Fibroblast of skin of scalp (primary cell): Measurements from ENCODE around the gene ADIPOR2.

Experiments used
- DNase-seq: peaks from one replicate; pipeline ENCODE4 v3.0.0-alpha.2; 2013

The ADIPOR2 gene

DNA sequence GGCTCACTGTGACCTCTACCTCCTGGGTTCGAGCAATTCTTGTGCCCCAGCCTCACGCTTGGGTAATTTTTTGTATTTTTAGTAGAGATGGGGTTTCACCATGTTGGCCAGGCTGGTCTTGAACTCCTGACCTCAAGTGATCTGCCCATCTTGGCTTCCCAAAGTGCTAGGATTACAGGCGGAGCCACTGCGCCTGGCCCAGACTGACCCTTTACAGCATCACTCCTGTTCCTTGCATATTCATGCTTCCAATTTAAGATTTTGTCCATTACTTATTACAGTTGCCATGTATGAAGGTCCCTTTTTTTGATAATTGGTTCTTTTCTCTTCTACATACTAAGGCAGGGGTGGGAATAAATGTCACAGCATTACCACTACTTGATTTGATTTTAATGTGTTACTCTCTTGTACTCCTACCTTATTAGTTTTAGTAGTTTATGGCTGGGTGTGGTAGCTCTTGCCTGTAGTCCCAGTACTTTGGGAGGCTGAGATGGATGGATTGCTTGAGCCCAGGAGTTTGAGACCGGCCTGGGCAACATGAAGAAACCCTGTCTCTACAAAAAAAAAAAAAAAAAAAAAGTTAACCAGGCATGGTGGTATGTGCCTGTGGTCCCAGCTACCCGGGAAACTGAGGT is 46.9 kb downstream of the ADIPOR2 start:
- no peak for DNase-seq

DNA sequence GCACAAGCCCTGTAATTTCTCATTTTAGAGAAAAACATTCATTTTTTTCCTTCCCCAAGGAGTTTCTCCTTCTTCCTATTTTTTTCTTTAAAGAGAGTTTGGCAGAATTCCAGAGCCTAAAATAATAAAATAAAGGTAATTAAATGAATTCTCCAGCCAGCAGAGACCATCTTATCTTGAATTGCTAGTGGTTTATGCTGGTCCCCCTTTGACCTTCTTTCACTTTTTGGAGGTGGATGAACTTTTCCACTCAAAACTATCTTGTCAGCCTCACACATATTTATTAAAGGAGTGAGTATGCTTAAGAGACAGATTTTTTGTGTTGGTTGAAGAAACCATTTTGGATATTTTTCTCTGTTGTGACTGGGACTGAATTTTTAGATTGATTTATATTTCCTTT is 47.6 kb downstream of the ADIPOR2 start:
- no peak for DNase-seq

DNA sequence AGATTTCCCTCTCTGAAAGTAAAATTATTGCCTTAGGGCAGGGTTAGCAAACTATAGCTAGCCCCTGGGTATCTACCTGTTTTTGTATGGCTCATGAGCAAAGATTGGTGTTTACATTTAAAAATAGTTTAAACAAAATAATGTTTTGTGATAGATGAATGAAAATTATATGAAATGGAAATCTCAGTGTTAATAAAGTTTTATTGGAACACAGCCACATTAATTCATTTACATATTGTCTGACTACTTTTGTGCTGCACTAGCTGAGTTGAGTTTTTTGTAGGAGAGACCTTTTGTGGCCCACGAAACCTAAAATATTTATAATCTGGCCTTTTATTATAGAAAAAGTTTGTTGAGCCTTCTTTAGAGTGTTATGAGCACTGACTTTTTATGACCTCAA is 48.5 kb downstream of the ADIPOR2 start:
- DNase-seq: no peak

DNA sequence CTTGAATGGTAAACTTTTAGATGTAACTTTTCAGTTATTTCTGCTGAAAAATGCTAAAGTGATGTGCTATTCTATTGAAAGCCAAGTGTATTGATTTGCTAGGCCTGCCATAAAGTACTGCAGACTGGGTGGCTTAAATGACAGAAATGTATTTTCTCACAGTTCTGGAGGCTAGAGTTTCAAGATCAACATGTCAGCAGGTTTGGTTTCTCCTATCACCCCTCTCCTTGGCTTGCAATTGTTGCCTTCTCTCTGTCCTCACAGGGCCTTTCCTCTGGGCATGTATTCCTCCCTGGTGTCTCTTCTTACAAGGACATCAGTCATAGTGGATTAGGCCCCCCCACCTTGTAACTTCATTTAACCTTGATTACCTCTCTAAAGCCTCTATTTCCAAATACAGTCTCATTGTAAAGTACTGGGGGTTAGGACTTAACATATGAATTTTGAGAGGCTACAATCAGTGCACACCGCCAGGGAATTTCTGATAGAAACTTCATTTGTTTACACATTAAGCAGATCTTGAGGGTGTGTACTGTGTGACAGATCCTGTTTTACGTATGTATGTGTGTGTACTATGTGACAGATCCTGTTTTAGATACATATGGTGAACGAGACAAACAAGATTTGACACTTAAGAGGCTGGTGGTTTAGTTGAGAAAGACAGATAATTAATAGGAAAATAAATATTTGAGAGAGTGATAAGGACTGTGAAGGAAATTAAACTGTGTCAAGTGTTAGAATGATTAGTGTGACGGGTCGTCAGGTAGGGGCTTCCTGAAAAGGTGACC is 49.5 kb downstream of the ADIPOR2 start:
- DNase-seq: no peak

DNA sequence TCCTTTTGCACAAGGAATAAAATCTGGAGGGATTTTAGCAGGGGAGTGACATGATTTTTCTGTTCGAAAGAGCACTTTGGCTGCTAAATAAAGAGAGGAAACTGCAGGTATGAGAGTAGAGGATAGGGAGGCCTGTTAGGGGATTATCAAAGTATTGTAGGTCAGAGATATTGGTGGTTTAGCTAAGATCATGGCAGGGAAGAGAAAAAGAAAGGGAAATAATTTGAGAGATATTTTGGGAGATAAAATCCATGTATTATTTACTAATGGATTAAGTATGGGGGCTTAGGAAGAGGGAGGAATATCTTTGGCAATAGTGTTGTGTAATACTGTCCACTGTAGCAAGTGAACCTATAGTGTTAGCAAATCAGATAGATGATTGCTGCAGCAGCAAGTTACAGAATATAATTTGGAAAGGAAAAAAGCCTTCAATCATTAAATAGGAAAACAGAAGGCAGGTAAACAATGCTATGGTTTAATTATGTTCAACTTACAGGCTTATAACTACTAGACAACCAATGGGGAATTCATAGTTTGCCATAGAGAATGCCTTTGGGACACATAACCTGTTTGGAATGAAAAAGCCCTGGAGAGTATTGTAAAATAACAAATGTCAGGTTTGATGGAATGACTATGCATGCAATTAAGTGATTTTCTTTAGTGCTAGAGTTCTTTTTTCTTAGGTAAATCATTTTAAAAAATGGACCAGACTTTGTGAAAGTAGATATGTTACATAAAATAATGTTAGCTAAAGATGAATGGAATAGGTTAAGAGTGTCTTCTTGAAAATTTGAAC is 50.5 kb downstream of the ADIPOR2 start:
- no peak for DNase-seq

DNA sequence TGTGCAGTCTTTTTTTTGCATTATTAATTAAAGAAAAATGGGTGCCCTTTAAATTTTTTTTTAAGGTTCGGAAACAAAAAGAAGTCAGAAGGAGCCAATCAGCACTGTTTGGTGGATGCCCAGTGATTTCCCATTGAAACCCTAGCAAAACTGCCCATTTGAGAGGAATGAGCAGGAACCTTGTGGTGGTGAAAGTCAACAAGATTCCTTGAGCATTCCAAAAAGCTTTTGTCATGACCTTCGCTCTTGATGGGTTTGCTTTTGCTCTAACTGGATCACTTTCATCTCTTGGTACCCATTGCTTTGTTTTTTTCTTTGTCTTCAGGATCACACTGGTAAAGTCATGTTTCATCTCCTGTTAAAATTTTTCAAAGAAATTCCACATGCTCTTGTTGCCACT is 54.1 kb downstream of the ADIPOR2 start:
- peak; percentile 14 for DNase-seq

DNA sequence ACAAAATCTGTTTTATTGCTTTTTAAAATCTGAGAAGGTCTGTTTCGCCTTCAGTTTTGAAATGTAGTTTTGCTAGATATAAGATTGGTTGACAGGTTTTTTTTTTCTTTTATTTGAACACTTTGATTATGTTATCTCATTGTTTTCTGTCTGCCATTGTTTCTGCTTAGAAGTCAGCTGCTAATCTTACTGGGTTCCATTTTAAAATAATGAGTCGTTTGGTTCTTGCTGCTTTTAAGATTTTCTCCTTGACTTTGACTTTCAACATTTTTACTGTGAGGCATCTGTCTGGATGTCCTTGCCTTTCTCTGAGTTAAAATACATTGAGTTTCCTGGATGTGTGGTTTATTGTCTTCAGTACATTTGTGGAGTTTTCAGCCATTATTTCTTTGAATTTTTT is 56.7 kb downstream of the ADIPOR2 start:
- DNase-seq: no peak

DNA sequence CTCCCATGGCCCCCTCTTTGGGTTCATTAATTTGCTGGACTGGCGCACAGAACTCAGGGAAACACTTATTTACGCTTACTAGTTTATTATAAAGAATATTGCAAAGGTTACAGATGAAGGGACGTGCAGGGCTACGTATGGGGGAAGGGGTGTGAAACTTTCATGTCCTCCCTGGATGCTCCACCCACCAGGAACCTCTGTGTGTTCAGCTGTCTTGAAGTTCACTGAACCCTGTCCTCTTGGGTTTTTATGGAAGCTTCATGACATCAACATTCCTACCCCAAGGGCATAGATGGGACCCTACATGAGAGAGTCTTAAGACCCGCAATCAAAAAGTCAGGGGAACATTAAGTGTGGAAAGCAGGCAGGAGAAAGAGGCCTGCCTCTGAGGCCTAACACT is 58.1 kb downstream of the ADIPOR2 start:
- DNase-seq: no peak

DNA sequence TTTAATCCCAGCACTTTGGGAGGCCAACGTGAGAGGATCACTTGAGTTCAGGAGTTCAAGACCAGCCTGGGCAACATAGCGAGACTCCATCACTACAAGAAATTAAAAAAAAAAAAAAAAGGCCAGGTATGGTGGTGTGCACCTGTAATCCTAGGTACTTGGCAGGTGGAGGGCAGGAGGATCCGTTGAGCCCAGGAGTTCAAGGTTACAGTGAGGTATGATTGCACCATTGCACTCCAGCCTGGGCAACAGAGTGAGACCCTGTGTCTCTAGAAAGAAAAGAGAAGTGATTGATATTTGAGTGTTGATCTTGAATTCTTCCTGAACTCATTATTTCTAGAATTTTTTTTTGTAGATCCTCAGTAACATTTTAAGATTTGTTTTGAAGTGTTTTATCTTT is 59.4 kb downstream of the ADIPOR2 start:
- no peak for DNase-seq

DNA sequence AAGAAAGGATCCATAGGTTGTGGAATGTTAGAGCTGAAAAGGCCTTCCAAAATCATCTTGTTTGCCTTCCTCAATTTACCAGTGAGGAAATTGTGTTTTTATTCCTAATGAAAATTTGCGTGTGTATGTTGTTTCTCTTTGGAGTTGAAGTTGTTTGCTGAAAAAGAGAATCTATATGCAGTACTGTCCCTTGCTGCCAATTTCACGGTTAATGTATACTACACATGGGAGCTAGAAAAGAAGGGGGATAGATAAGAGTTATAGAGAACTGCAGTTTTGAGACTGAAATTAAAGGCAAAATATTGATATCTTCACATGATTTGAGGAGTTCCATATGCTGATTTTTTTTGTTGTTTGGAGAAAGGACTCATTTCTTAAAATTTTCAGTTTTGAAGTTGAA is 67.5 kb downstream of the ADIPOR2 start:
- DNase-seq: no peak

DNA sequence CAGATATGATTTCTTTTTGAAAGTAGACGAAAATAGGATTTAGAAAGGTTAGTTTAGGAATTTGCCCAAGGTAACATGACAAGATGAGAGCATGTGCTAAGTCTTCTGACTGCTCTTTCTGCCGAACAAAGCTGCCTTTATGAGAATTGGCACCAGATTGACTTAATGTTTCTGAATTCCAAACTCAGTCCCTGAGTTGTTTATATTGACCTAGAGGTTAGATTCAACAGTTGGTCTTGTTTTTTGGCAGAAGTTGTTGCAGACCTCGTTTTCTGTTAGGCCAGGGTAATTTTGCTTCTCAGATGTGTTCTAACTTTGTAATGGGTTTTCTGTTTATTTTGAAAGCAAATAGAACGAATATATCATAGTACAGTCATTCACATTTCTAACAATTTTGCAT is 68.0 kb downstream of the ADIPOR2 start:
- DNase-seq: no peak

DNA sequence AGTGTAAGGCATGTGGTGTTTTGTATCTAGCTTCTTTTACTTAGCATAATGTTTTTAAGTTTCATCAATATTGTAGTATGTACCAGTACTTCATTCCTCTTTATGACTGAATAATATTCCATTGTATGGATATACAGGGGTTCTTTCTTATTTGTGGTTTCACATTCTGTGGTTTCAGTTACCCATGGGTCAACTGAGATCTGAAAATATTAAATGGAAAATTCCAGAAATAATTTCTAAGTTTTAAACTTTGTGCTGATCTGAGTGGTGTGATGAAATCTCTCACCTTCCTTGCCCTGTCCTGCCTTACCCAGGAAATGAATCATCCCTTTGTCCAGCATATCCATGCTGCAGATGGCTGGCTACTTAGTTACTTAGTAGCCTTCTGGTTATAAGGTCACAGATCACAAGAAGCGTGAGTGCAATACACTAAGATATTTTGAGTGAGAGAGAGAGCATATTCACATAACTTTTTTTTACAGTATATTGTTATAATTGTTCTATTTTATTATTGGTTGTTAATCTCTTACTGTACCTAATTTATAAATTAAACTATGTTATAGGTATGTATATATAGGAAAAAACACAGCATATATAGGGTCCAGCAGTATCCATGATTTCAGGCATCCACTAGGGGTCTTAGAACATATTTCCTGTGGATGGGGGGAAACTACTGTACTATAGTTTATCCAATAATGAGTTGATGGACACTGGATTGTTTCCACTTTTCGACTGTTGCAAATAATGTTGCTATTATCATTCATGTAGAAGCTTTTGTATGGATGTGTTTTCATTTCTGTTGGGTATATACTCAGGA is 69.9 kb downstream of the ADIPOR2 start:
- DNase-seq: no peak

DNA sequence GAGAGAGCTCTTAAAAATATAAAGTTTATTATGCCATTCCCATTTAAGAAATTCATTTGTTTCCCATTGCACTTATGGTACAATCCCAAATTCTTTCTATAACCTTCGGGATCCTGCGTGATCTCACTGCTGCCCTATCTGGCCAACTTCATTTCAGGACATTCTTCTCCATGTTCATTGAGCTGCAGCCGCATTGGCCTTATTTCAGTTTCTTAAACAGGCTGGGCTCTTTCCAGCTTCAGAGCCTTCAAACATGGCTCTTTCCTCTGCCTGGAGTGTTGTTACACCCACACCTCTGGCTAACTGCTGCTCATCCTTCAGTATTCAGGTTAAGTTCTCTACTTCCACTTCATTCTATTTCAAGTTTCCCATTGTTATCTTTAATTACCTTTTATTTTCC is 71.0 kb downstream of the ADIPOR2 start:
- DNase-seq: no peak

DNA sequence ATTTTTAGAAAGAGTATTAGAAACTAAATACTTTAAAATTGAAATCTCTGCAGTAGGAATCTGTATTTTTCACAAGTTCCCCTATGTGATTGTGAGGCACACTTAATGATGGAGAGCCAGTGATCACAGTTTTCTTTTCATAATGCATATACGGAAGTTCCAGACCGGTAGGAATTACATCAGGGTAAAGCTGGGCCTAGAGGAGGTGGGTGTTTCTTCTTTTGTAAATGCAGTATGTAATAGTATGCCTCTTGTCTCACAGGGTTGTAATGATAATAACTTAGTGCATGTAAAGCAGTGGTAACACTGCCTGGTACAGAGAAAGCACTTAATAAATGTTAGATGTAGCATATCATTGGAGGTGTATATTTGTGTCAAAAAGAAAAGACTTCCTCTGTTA is 72.3 kb downstream of the ADIPOR2 start:
- no peak for DNase-seq

DNA sequence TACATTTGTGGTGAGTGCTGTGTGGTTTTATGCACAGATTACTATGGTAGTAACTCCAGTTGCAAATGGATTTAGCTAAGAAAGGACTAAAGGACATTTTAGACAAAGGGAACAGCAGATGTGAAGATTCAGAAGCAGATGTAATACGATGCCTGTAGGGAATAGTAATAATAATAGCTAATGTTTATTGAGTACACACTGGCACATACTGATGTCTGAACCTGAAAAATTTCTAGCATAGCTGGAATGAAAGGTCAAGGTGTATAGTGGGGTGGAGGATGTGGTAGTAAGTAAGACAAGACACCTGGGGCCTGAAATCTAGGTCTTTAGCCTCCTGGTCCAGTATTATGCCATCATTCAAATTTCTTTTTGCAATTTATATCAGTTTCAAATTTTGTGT is 75.2 kb downstream of the ADIPOR2 start:
- no peak for DNase-seq

DNA sequence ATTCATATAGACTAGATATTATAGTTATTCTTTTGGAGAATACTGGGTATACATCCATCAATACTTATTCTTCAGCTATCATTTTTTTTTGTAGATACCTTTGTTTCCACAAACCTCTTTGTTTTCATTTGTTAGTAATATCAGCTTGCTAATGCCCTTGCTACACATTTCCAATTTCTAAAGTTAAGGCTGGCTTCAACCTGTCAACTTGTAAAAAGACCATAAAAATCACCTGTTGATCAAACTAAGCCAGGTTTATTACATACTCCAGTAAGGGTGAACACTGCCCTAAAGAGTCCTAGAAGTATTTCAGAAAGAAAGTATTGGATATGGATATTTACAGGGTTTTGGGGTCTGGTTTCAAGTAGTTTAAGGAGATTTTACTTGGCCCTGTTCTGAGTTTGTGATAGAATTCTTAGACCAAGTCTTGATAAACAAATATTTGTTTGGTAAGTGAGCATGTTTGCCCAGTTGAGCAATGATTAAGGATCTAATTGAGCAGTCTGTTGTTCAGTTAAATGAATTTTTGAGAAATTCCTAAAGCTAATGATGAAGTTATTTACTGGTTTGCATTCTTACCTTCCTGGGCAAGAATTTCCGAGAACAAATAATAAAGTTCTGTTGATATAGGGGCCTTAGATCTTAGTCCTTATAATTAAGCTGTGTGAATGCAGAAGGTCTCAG is 76.7 kb downstream of the ADIPOR2 start:
- no peak for DNase-seq

DNA sequence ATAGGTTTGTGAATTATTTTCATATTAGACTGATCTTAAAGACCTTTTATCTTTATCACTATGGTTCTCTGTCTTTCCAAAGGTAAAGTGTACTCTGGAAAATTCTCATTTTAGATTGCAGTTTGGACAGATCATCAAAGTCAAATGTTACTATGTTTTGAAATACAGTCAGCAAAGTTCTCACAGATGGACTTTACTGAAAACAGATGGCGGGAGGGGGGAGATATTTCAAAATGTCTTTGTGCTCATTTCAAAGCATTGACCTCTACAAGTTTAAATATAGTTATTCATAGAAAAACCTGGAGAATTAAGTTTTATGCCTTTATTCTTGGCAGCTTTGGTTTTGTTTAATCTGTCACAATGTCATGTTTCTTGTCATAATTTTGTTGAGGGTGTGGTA is 77.7 kb downstream of the ADIPOR2 start:
- DNase-seq: no peak

DNA sequence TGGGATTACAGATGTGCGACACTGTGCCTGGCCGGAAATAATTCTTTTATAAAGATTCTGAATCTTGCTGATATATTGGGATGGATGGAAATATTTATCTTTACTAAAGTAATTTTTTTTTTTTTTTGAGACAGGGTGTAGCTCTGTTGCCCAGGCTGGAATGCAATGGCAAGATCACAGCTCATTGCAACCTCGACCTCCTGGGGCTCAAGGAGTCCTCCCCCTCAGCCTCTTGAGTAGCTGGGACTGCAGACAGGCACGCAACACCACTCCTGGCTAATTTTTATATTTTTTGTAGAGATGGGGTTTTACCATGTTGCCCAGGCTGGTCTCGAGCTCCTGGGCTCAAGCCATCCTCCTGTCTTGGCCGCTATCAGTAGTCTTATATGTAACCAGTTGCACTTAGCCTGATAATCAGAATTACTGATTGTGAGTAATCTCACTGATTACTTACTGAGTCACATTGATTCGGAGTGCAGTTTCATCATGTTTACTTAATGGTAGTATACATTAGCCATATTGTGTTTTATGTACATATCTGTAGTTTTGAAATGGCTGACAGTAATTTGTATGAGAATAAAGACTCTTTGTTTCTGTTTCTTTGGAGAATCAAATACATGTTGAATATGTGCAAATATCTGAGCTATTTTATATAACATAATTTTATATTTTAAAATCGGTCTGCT is 79.1 kb downstream of the ADIPOR2 start:
- DNase-seq: peak; percentile 22

DNA sequence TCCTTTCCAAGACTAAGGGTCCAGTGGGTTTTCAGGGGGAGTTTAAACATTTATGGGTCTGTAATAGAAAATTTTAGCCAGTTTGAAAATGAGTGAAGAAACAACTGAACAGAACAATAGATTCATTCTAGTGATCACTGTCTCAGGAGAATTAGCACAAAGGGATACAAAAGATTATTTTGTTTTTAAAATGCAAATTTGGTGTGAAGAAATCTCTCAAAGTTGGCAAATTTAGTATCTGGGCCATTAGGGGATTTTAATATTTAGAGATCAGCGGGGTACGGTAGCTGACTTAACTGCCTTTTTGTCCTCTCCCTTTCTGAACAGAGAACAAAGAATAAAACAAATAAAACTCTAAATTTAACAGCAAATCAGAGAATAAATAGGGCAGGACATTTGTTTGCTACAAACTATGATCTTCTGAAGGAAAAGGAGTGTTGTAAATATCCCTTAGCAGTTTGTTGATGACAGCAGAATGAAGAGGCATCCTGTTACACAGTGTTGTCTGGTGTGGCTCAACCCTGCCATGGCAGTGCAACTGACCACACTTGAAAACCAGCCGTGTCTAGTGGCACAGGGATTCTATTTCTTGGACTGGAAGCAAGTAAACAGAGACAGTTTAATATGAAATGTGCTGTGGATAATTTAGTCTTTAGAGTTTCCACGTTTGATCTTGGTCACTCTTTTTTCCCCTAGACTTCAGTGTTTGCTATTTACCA is 83.2 kb downstream of the ADIPOR2 start:
- DNase-seq: peak; percentile 9

DNA sequence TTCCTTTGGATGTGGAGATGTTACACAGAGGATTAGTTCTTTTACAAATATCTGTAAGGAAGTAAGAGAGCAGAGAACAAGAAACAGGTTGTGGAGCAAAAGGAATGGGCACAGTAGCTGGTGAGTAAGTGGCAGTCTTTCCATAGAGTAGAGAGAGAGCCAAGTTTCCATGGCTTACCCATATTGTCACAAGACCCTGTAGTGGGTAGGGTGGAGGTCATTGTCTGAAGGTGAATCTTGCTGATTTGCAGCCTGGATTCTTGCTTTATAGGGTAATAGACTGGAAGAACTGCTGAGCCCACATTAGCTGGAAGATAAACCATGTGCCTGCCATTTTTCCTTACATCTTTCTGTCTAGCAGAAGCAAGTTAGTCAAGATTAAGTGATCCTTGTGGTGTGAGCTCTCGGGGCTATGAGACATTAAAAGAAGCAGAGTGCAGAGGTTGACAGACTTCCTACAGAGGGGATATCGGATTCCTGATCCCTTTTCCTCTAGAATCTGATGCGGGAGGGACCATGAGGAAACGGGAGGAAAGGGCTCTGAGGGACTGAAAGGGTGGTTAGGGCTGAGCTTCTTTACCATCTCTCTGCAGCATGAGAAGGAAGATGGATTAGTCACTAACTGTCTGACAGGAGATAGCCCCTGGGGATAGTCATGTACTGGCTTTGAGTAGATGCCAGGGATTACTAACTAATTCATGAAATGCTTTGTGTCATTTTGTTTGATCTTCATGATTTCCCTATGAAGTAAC is 85.5 kb downstream of the ADIPOR2 start:
- peak; percentile 91 for DNase-seq
